HG02763 (cell line): ENCODE results near the gene DLX2.
"Not testable (repeated sequence)": the region's sequence is repeated elsewhere in the genome, so short reads cannot be mapped to it uniquely, and the experiment has no call there.

Experiments used
- ATAC-seq: cut with Tn5 transposase; IDR thresholded peaks from one replicate; pipeline ENCODE4 v1.9.1; 2021; ENCODE audit warnings: mild to moderate bottlenecking, moderate library complexity; ENCODE audit not compliant: unreplicated experiment

Gene DLX2

GRCh38 chr2:172083628-172084394 is 18.9 kb downstream of the DLX2 start:
- ATAC-seq = no peak

DNA sequence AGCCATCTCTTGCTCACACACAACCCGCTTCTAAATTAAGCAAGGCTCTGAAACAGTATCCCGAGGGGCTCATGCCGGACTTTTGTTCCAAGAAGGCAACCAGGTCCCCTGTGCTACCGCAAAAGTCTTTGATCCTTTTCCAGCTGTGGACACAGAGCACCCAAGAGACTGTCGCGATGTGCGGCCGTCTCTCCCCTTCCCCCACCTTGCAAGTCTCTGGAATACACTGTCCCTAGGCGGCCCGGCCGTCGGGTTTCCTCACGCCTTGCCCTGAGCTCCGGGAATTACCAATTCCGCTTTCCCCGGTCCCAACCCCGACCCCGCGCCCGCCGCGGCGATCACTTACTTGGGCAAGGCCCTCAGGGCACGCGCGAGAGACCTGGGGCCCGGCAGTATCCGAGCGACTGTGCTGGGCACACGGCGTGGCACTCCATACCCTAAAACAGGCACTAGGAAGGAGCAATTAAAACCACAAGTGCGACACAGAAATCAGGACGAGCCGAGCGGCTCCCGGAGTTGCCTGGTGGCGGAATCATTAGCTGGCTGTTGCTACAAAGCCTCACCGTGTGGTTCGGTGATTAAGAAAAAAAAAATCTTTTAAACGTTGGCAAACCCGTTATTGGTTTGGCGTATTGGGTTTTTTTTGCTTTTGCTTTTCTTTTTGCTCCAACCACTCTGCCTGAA is 19.6 kb downstream of the DLX2 start:
- no peak for ATAC-seq

GRCh38 chr2:172082105-172082943 is 20.4 kb downstream of the DLX2 start:
- no peak for ATAC-seq

DNA sequence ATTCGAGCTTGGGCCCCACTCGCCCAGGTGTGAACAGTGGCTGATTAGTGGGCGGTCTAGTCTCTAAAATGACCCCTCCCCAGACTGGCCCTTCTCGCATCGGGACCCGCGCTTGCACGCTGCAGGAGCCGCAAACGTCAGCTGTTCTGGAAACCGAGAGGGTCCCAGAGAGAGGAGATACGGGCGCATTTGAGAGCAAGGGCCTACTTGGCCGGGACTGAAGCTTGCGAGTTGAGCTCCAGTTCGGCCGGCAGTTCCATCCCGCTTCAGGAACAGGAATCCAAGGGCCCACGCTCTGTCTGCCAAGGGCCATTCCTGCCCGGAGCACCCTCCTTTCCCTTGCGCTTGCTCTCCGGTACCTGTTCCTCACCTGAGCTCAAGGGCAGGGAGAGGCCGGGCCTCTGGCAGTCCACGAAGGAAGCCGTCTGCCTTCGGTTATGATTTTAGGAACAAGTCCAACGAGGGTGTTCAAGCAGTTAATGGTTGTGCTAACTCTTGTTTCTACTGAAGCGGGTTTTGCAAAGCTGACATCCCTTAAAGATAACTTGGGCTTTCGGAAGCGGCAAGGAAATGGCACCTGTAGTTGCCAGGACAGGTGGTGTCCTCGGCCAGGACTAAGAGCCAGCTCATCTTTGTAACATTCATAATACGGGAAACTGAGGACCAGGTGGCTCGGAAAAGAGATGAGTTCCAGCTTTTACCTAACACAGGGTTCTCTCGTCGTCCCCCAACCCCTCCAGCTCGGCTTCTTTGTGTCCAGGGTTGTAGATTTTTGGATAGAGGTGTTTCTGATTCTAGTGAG is 21.3 kb downstream of the DLX2 start:
- ATAC-seq = no peak

- ATAC-seq = no peak
Observed at GRCh38 chr2:172080641-172081220, 22.0 kb downstream of the DLX2 start.

GRCh38 chr2:172079838-172080640 is 22.7 kb downstream of the DLX2 start:
- no peak for ATAC-seq

GRCh38 chr2:172079416-172079815 is 23.3 kb downstream of the DLX2 start:
- ATAC-seq = no peak

- no peak for ATAC-seq
Observed at GRCh38 chr2:172074254-172074653, 28.4 kb downstream of the DLX2 start.

- no peak for ATAC-seq
Observed at GRCh38 chr2:172073518-172073917, 29.2 kb downstream of the DLX2 start.

DNA sequence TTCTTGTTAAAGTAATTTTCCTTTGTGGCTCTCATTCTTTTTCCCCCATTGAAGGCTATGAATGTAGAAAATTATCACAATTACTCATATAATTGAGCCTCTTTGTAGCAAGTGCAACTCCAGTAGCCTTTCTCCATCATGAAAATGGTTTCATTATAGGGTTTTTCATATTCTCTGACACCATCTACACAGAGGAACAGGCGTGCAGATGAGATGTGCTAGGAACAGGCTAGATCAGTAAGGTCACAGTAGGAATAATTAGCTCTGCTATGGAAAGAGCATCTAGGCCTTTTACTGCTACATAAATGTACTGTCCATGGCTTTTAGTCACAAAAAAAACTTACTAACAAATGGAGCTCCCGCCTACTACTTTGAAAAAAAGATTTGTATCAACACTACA is 30.0 kb downstream of the DLX2 start:
- no peak for ATAC-seq

DNA sequence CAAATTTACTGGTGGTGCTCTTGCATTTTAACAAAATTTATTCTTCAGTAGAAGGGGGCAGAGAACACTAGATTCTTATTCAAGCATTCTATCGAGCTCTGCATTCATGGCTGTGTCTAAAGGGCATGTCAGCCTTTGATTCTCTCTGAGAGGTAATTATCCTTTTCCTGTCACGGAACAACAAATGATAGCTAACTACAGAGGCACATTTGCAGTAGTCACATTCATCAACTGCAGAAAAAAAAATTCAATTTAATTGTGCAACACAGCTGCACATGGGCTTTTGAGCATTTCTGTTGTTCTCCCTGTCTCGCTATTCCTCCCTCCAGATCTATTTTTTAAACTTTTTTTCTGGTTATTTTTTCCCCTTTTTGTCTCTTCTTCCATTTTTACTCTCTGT is 30.4 kb downstream of the DLX2 start:
- ATAC-seq = no peak

GRCh38 chr2:172070936-172071335 is 31.8 kb downstream of the DLX2 start:
- no peak for ATAC-seq

- not testable (repeated sequence) for ATAC-seq
Observed at GRCh38 chr2:172067905-172068304, 34.8 kb downstream of the DLX2 start.

- ATAC-seq = no peak
Observed at GRCh38 chr2:172066394-172066886, 36.3 kb downstream of the DLX2 start.

- no peak for ATAC-seq
Observed at GRCh38 chr2:172065111-172065510, 37.6 kb downstream of the DLX2 start.

- ATAC-seq = no peak
Observed at GRCh38 chr2:172063446-172063845, 39.3 kb downstream of the DLX2 start.

- ATAC-seq = no peak
Observed at GRCh38 chr2:172062402-172063004, 40.2 kb downstream of the DLX2 start.

DNA sequence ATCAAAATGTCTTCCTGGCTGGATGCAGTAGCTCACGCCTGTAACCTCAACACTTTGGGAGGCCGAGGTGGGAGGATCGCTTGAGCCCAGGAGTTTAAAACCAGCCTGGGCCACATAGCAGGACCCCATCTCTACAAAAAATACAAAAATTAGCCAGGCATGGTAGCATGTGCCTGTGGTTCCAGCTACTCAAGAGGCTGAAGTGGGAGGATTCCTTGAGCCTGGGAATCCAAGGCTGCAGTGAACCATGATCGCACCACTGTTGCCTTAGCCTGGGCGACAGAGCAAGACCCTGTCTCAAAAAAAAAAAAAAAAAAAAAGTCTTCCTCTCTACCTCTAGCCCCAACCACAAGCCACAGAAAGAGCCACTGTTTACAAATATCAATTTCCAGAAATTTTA is 42.6 kb downstream of the DLX2 start:
- not testable (repeated sequence) for ATAC-seq

- no peak for ATAC-seq
Observed at GRCh38 chr2:172058660-172059059, 44.0 kb downstream of the DLX2 start.
